ENCODE measurements around the gene ERBIN. TPM values are rescaled to one million over a fixed set of nuclear protein-coding genes. Genes with fewer than 3 reads are reported as not detected.
"Not testable (repeated sequence)": the region's sequence is repeated elsewhere in the genome, so short reads cannot be mapped to it uniquely, and the experiment has no call there.

The ERBIN gene
- total RNA-seq, 1 donor from 2014 or later = 12.0 TPM

DNA sequence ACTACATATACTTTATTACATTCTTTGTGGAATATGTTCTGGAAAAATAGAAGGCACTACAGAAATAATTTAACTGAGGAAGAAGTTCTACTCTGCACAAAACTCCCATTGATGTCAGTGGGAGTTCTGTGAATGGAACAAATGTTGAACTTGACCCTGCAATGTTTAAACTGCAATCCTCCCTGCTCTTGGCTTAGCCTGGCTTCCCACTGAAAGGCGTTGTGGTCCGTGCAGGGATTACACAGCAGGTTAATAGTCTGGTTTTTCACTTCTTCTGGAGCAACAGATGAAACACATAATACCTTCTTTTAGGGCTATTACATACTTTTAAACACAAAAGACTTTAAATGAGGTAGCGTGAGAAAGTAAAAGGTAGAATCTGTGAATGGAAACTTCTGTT, 12.9 kb upstream of the ERBIN start:
- no peak overlapping the region for H3K27ac ChIP-seq
- TF ChIP-seq, protein P1, sequence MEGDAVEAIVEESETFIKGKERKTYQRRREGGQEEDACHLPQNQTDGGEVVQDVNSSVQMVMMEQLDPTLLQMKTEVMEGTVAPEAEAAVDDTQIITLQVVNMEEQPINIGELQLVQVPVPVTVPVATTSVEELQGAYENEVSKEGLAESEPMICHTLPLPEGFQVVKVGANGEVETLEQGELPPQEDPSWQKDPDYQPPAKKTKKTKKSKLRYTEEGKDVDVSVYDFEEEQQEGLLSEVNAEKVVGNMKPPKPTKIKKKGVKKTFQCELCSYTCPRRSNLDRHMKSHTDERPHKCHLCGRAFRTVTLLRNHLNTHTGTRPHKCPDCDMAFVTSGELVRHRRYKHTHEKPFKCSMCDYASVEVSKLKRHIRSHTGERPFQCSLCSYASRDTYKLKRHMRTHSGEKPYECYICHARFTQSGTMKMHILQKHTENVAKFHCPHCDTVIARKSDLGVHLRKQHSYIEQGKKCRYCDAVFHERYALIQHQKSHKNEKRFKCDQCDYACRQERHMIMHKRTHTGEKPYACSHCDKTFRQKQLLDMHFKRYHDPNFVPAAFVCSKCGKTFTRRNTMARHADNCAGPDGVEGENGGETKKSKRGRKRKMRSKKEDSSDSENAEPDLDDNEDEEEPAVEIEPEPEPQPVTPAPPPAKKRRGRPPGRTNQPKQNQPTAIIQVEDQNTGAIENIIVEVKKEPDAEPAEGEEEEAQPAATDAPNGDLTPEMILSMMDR (IDR thresholded peaks at IDR 0.05) = no peak
- H3K27me3 ChIP-seq = no peaks in the 10 kb centered on the region
- H3K4me1 ChIP-seq = no peaks in the 10 kb centered on the region
- no peaks in the 10 kb centered on the region for H3K9me3 ChIP-seq
- no peaks in the 10 kb centered on the region for H3K36me3 ChIP-seq
- DNase-seq (ENCODE audit: low spot score in 2 of 2) = no peak
- intact Hi-C loops (cut with DNase I) = no loop called here
- H3K4me3 ChIP-seq = no peak overlapping the region

DNA sequence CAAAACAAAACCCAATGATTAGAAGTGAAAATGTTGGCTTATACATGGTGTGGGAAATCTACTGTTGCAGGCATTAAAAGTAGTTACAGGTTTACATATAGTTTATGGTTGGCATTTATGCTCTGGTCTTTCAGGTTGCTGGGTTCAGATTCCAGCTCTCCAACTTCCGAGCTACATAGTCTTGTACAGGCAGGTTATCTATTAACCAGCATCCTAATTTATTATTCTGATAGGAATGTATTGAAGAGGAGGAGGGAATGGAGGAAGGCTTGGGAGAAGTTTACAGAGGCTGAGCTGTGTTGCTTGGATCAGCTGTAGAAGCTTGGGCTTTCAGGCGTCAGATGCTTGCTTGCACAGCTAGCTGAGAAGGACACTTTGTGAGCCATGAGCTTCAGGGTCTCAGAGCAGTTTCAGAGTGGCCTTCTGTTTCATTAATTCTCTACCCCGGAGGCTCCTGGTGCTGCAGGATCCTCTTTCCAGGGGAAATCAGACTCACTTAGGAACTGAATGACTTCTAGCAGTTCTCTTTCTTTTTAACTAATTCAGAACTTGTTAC, 11.7 kb upstream of the ERBIN start:
- H3K27ac ChIP-seq = no peak overlapping the region
- intact Hi-C loops (cut with DNase I) = no loop called here
- no peak for DNase-seq (ENCODE audit: low spot score in 2 of 2)
- TF ChIP-seq, protein P1 (IDR thresholded peaks at IDR 0.05) = no peak
- H3K36me3 ChIP-seq = no peaks in the 10 kb centered on the region
- H3K27me3 ChIP-seq = no peaks in the 10 kb centered on the region
- H3K4me1 ChIP-seq = no peaks in the 10 kb centered on the region
- H3K9me3 ChIP-seq = no peaks in the 10 kb centered on the region
- no peak overlapping the region for H3K4me3 ChIP-seq

DNA sequence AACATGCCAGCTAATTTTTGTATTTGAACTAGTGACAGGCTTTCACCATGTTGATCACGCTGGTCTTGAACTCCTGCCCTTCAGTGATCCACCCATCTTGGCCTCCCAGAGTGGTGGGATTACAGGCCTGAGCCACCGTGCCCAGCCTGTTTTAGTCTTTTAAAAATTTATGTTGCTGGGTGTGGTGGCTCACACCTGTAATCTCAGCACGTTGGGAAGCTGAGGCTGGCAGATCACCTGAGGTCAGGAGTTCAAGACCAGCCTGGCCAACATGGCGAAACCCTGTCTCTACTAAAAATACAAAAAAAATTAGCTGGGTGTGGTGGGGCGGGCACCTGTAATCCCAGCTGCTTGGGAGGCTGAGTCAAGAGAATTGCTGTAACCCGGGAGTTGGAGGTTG, 10.7 kb upstream of the ERBIN start:
- H3K9me3 ChIP-seq; H3K4me3 ChIP-seq; intact Hi-C loops (cut with DNase I); H3K27me3 ChIP-seq; DNase-seq (ENCODE audit: low spot score in 2 of 2); H3K27ac ChIP-seq; H3K4me1 ChIP-seq; H3K36me3 ChIP-seq: not testable (repeated sequence)

DNA sequence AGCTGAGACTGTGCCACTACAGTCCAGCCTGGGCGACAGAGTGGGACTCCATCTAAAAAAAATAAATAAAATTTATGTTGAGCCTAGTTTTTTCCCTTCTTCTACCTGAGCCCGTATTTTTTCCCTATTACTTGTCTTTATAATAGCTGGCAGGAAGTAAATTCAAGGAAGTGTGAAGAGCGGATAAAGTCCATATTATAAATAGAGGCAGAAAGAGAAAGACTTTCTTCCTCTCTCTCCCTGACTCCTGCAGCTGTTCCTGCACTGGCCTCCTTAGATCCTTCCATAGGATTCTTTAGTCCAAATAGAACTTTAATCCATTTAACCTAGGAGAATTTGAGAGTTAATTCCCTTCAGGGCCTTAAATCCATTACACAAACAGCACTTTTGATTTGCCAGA, 10.3 kb upstream of the ERBIN start:
- intact Hi-C loops (cut with DNase I) = no loop called here
- Histone ChIP-seq H3K36me3 (no peaks in the 10 kb centered on the region), H3K27ac (no peak overlapping the region), H3K4me1 (no peaks in the 10 kb centered on the region), H3K4me3 (no peak overlapping the region), H3K27me3 (no peaks in the 10 kb centered on the region), H3K9me3 (no peaks in the 10 kb centered on the region)
- DNase-seq (ENCODE audit: low spot score in 2 of 2) = no peak
- TF ChIP-seq, protein P1 (IDR thresholded peaks at IDR 0.05) = no peak

DNA sequence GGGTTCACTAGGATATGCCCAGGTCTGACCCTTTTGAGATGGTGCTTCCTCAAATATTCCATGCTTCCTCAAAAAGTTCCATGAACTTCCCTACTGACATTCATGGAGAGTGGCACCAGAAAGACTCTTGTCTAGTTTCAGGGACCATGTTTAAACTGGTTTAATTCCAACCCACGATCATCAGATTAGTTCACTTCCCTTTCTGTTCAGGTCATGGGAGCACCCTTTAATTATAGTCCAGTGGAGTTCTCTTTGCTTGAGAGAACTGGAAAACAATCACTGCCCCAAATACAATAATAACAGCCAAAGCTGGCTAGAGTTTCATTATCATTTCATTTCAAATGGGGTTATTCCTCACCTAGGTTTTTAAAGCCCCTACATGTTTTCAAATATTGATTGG, 9.7 kb upstream of the ERBIN start:
- TF ChIP-seq, protein P1 (IDR thresholded peaks at IDR 0.05) = no peak
- Histone ChIP-seq H3K9me3 (no peaks in the 10 kb centered on the region), H3K4me1 (no peaks in the 10 kb centered on the region), H3K4me3 (no peak overlapping the region), H3K36me3 (no peaks in the 10 kb centered on the region), H3K27ac (no peak overlapping the region), H3K27me3 (no peaks in the 10 kb centered on the region)
- intact Hi-C loops (cut with DNase I) = no loop called here
- DNase-seq (ENCODE audit: low spot score in 2 of 2) = no peak

DNA sequence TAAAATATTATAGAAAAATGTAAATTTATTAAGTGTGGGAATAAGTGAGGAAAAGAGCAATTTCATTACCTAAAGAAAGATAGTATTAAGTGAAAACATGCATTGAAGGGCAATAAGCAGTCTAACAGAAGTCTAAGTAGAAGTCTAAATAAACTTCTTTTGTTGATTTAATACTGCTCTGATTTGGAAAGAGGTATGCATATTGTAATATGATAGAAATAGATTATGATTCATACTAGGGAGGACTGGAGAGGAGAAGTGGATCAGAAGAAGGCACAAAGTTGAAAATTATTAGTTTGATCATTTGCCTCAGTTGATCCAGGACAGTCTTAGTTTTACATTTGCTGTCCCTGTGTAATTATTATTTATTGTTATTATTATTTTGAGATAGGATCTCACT, 6.6 kb upstream of the ERBIN start:
- Histone ChIP-seq H3K36me3 (no peaks in the 10 kb centered on the region), H3K4me1 (no peaks in the 10 kb centered on the region), H3K27ac (no peak overlapping the region), H3K27me3 (no peaks in the 10 kb centered on the region), H3K4me3 (no peak overlapping the region), H3K9me3 (no peaks in the 10 kb centered on the region)
- no peak for DNase-seq (ENCODE audit: low spot score in 2 of 2)
- TF ChIP-seq, protein P1 (IDR thresholded peaks at IDR 0.05) = no peak
- intact Hi-C loops (cut with DNase I) = loop anchor here (10.0 kb wide), 1 partner anchor 195 kb away; the partner anchor contains the start of genes NLN and SGTB

Data from ascending aorta (tissue), 2 donors.